GM19099 (cell line): ENCODE data around the gene GPR17.

Experiments used
- POLR2A ChIP-seq: IDR thresholded peaks from 3 replicates; pipeline ENCODE4 v1.6.1; 2011; ENCODE audit warnings: low read depth; ENCODE audit not compliant: insufficient read length; ENCODE audit errors: extremely low read depth

Gene GPR17

GRCh38 chr2:127641846-127642507 is 4.0 kb upstream of the GPR17 start:
- no peak for TF ChIP-seq POLR2A

GRCh38 chr2:127642706-127643438 is 3.1 kb upstream of the GPR17 start:
- no peak for TF ChIP-seq POLR2A

- no peak for TF ChIP-seq POLR2A
Observed at GRCh38 chr2:127643439-127644065, 2.4 kb upstream of the GPR17 start.

- TF ChIP-seq POLR2A = no peak
Observed at GRCh38 chr2:127644066-127645025, 1.6 kb upstream of the GPR17 start.

GRCh38 chr2:127645026-127645394 is 943 bp upstream of the GPR17 start:
- no peak for TF ChIP-seq POLR2A

GRCh38 chr2:127646487-127647241 is 711 bp downstream of the GPR17 start:
- TF ChIP-seq POLR2A = no peak

- TF ChIP-seq POLR2A = no peak
Observed at GRCh38 chr2:127647242-127648190, 1.6 kb downstream of the GPR17 start.

GRCh38 chr2:127648321-127648720 is 2.4 kb downstream of the GPR17 start:
- no peak for TF ChIP-seq POLR2A

- TF ChIP-seq POLR2A = no peak
Observed at GRCh38 chr2:127649100-127649611, 3.2 kb downstream of the GPR17 start.

GRCh38 chr2:127649684-127650040 is 3.7 kb downstream of the GPR17 start:
- TF ChIP-seq POLR2A = no peak

GRCh38 chr2:127650041-127650784 is 4.3 kb downstream of the GPR17 start:
- TF ChIP-seq POLR2A = no peak

- TF ChIP-seq POLR2A = no peak
Observed at GRCh38 chr2:127650785-127651380, 4.9 kb downstream of the GPR17 start.

- no peak for TF ChIP-seq POLR2A
Observed at GRCh38 chr2:127651381-127651809, 5.4 kb downstream of the GPR17 start.
